Lower lobe of right lung (tissue), 2 donors: ENCODE results near the gene FHIT. TPM values are rescaled to one million over a fixed set of nuclear protein-coding genes. Genes with fewer than 3 reads are reported as not detected.

Source experiments
- ATAC-seq, 2 donors: fragments of 200-7000 bp; cut with Tn5 transposase; one replicate each; pipeline ENCODE4 v1.9.1; 2020 to 2022; ENCODE audit warnings: mild to moderate bottlenecking in 2 of 2, moderate library complexity in 2 of 2
- DNase-seq: peaks from one replicate; pipeline ENCODE4 v3.0.0-alpha.2; 2020
- H3K27ac ChIP-seq: fragments of 200-600 bp; one replicate; pipeline ENCODE4 v1.8.0; 2022
- H3K27me3 ChIP-seq: fragments of 200-600 bp; one replicate; pipeline ENCODE4 v1.8.0; 2022; ENCODE audit warnings: low read depth
- H3K36me3 ChIP-seq: fragments of 200-600 bp; one replicate; pipeline ENCODE4 v1.8.0; 2022; ENCODE audit warnings: mild to moderate bottlenecking
- H3K4me1 ChIP-seq: fragments of 200-600 bp; one replicate; pipeline ENCODE4 v1.8.0; 2022
- H3K4me3 ChIP-seq: fragments of 200-600 bp; one replicate; pipeline ENCODE4 v1.8.0; 2022; ENCODE audit warnings: mild to moderate bottlenecking
- H3K9me3 ChIP-seq: fragments of 200-600 bp; one replicate; pipeline ENCODE4 v1.8.0; 2022
- CTCF ChIP-seq: fragments of 200-600 bp; IDR thresholded peaks from one replicate; pipeline ENCODE4 v1.8.0; 2022; ENCODE audit warnings: antibody characterized with exemption, mild to moderate bottlenecking
- intact Hi-C: fragments of 100-400 bp; cut with DNase I; formaldehyde crosslinking; loops from one replicate; pipeline ENCODE4 v1.11.0; 2022
- total RNA-seq: library from RNA; stranded (reverse); fragmentation: NEBNext Ultra II Directional; extraction: Animal tissue kit (Norgen Biotek cat#: 25700); gene quantifications from one replicate; pipeline ENCODE4 v1.2.1, GENCODE V29; 2021
- donor health status: DM: no; HTN: yes; CAD: no; lungs with severe emphysema.

Gene FHIT
- total RNA-seq, 1 donor from 2014 or later = 10.3 TPM

DNA sequence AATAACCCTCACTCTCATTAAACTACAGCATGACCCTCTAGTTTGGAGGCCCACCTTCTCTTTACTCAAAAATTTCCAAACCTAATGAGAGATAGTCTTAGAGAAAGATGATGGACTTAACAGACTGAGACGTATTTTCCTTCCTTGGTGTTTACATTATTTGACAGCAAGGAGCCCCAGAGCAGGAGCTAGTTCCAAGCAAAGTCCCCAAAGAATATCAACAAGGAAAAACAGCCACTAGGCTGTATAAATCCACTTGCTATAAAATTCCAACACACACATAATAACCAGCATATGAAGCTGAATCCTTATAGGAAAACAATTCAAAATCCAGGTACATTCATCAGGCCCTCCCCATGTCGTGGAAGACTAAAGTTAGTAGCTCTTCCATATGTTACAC lies 660.0 kb downstream of the FHIT start:
- intact Hi-C loops = no loop called here
- ATAC-seq = no peak
- Histone ChIP-seq H3K9me3 (no peaks in the 10 kb centered on the region), H3K4me1 (peaks cover 5% of the 10 kb centered on the region), H3K27ac (no peak overlapping the region), H3K27me3 (no peaks in the 10 kb centered on the region), H3K36me3 (no peaks in the 10 kb centered on the region), H3K4me3 (no peak overlapping the region)
- TF ChIP-seq CTCF = no peak
- DNase-seq = no peak

- no peak for TF ChIP-seq CTCF
These were observed 662.4 kb downstream of the FHIT start for GRCh38 chr3:60588806-60589205.

GRCh38 chr3:60585918-60586317 lies 665.3 kb downstream of the FHIT start:
- H3K27me3 ChIP-seq = no peaks in the 10 kb centered on the region
- DNase-seq = no peak
- H3K4me3 ChIP-seq = no peak overlapping the region
- no peaks in the 10 kb centered on the region for H3K9me3 ChIP-seq
- intact Hi-C loops = no loop called here
- no peak for ATAC-seq
- no peak for TF ChIP-seq CTCF
- no peaks in the 10 kb centered on the region for H3K4me1 ChIP-seq
- no peaks in the 10 kb centered on the region for H3K36me3 ChIP-seq
- H3K27ac ChIP-seq = no peak overlapping the region

More at GRCh38 chr3:60588806-60589205, 662.4 kb downstream of the FHIT start:
- DNase-seq = no peak
- intact Hi-C loops = no loop called here
- Histone ChIP-seq H3K27ac (no peak overlapping the region), H3K4me3 (no peak overlapping the region), H3K4me1 (no peaks in the 10 kb centered on the region), H3K9me3 (no peaks in the 10 kb centered on the region), H3K27me3 (no peaks in the 10 kb centered on the region), H3K36me3 (no peaks in the 10 kb centered on the region)
- no peak for ATAC-seq

GRCh38 chr3:60584250-60584649 lies 667.0 kb downstream of the FHIT start:
- DNase-seq (no peak), ATAC-seq (no peak)
- Histone ChIP-seq H3K4me3 (no peak overlapping the region), H3K4me1 (no peaks in the 10 kb centered on the region), H3K27me3 (no peaks in the 10 kb centered on the region), H3K36me3 (no peaks in the 10 kb centered on the region), H3K9me3 (no peaks in the 10 kb centered on the region), H3K27ac (no peak overlapping the region)
- intact Hi-C loops = no loop called here
- no peak for TF ChIP-seq CTCF

GRCh38 chr3:60582288-60582687 lies 669.0 kb downstream of the FHIT start:
- Histone ChIP-seq H3K4me1 (no peaks in the 10 kb centered on the region), H3K36me3 (no peaks in the 10 kb centered on the region), H3K9me3 (no peaks in the 10 kb centered on the region), H3K27ac (no peak overlapping the region), H3K4me3 (no peak overlapping the region), H3K27me3 (no peaks in the 10 kb centered on the region)
- TF ChIP-seq CTCF = peak; percentile 34
- intact Hi-C loops = no loop called here
- no peak for DNase-seq
- no peak for ATAC-seq

GRCh38 chr3:60580809-60581208 lies 670.4 kb downstream of the FHIT start:
- Histone ChIP-seq H3K4me1 (no peaks in the 10 kb centered on the region), H3K9me3 (no peaks in the 10 kb centered on the region), H3K27me3 (no peaks in the 10 kb centered on the region), H3K27ac (no peak overlapping the region), H3K36me3 (no peaks in the 10 kb centered on the region), H3K4me3 (no peak overlapping the region)
- intact Hi-C loops = no loop called here
- DNase-seq (no peak), ATAC-seq (no peak)
- no peak for TF ChIP-seq CTCF
